Kidney (tissue), 14 donors: ENCODE results near the gene ATP2B1. TPM values are rescaled to one million over a fixed set of nuclear protein-coding genes. Genes with fewer than 3 reads are reported as not detected.

Source experiments
- DNase-seq, 5 donors: peaks; one replicate each; pipeline ENCODE4 v3.0.0-alpha.2; 2013 to 2020
- FAIRE-seq: peaks from 2 replicates; lab custom pipeline; 2012; peaks lifted over from hg19 to GRCh38; lab: Jason Lieb, UNC
- H3K27ac ChIP-seq, 2 donors: one replicate each; pipeline ENCODE4 v1.7.0; 2013; ENCODE audit warnings: low read depth in 2 of 2, low read length in 2 of 2, inconsistent platforms in 1 of 2
- H3K27me3 ChIP-seq: one replicate; pipeline ENCODE4 v1.7.1; 2013; ENCODE audit warnings: low read length, inconsistent platforms; ENCODE audit not compliant: control insufficient read depth, insufficient read depth
- H3K36me3 ChIP-seq, 3 donors: one replicate each; pipeline versions ENCODE4 v1.7.0 to v1.7.1; 2013; ENCODE audit warnings: low read length in 3 of 3, control low read depth in 1 of 3, inconsistent platforms in 1 of 3; ENCODE audit not compliant: insufficient read depth in 3 of 3, control insufficient read depth in 2 of 3
- H3K4me1 ChIP-seq, 3 donors: one replicate each; pipeline versions ENCODE4 v1.7.0 to v1.7.1; 2013; ENCODE audit warnings: low read length in 3 of 3, inconsistent platforms in 1 of 3, low read depth in 1 of 3; ENCODE audit not compliant: control insufficient read depth in 2 of 3, insufficient read depth in 2 of 3
- H3K4me3 ChIP-seq, 3 donors: one replicate each; pipeline versions ENCODE4 v1.7.0 to v1.8.1; 2013; ENCODE audit warnings: low read length in 3 of 3, control low read depth in 1 of 3, inconsistent platforms in 1 of 3
- H3K9ac ChIP-seq, 3 donors: one replicate each; pipeline versions ENCODE4 v1.7.0 to v1.7.1; 2013; ENCODE audit warnings: low read length in 3 of 3, control low read depth in 1 of 3, inconsistent platforms in 1 of 3
- H3K9me3 ChIP-seq, 3 donors: one replicate each; pipeline versions ENCODE4 v1.7.0 to v1.7.1; 2013; ENCODE audit warnings: low read length in 3 of 3, control low read depth in 1 of 3, inconsistent platforms in 1 of 3; ENCODE audit not compliant: control insufficient read depth in 2 of 3, insufficient read depth in 1 of 3
- intact Hi-C: fragments of 100-400 bp; cut with DNase I; formaldehyde crosslinking; loops from one replicate; pipeline ENCODE4 v1.11.1; 2022
- polyA plus RNA-seq: library from polyadenylated mRNA; stranded (reverse); fragments of 350-450 nt; fragmentation: Illumina TruSeq; extraction: RNeasy Lipid Tissue Mini Kit (QIAGEN cat#74804); gene quantifications from one replicate; pipeline ENCODE4 v1.2.3, GENCODE V29; 2014; ENCODE audit warnings: low read depth, low replicate concordance; ENCODE audit not compliant: insufficient read depth
- total RNA-seq: library from RNA; stranded (reverse); fragmentation: NEBNext Ultra II Directional; extraction: Animal tissue kit (Norgen Biotek cat#: 25700); gene quantifications from one replicate; pipeline ENCODE4 v1.2.1, GENCODE V29; 2021
- TF ChIP-seq, protein P1 (sequence below): IDR thresholded peaks from 3 replicates; pipeline ENCODE4 v1.5.1; 2012; ENCODE audit warnings: mild to moderate bottlenecking, moderate library complexity, borderline replicate concordance; ENCODE audit not compliant: insufficient read depth; ENCODE audit errors: extremely low read depth
- donor health status: control.
- donor health status: control.
- donor health status: control.
- donor health status: control.
- donor health status: control.
- donor health status: DM: yes; HTN: yes; CAD: no.
- donor health status: Normal renal cell carcinoma (clear cell type).

The ATP2B1 gene
- total and polyA plus RNA-seq, 2 donors from 2014 or later = 6.3 to 53.4 TPM

DNA sequence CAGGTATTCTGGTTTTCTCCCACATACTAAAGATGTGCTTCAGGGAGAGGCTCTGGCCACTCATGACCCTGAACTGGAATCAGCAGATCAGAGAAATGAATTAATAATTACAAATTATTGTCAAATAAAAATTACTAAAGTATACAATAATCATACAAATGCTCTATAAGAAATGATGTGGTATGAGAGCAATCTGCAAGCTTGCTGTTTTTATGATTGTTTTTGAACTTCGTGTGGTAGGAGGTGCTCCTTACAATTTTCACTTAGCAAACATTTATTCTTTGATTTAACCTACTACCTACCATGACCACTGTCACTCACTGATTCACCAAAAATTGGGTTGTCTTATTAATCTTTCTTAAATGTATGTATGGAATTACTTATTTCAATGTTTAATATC, 16.2 kb downstream of the ATP2B1 start:
- no peak overlapping the region for H3K9ac ChIP-seq
- DNase-seq (no peak), FAIRE-seq (no peak)
- intact Hi-C loops = no loop called here
- no peak overlapping the region for H3K27ac ChIP-seq
- H3K9me3 ChIP-seq = no peaks in the 10 kb centered on the region
- TF ChIP-seq, protein P1, sequence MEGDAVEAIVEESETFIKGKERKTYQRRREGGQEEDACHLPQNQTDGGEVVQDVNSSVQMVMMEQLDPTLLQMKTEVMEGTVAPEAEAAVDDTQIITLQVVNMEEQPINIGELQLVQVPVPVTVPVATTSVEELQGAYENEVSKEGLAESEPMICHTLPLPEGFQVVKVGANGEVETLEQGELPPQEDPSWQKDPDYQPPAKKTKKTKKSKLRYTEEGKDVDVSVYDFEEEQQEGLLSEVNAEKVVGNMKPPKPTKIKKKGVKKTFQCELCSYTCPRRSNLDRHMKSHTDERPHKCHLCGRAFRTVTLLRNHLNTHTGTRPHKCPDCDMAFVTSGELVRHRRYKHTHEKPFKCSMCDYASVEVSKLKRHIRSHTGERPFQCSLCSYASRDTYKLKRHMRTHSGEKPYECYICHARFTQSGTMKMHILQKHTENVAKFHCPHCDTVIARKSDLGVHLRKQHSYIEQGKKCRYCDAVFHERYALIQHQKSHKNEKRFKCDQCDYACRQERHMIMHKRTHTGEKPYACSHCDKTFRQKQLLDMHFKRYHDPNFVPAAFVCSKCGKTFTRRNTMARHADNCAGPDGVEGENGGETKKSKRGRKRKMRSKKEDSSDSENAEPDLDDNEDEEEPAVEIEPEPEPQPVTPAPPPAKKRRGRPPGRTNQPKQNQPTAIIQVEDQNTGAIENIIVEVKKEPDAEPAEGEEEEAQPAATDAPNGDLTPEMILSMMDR = no peak
- H3K36me3 ChIP-seq = no peaks in the 10 kb centered on the region
- no peaks in the 10 kb centered on the region for H3K27me3 ChIP-seq
- H3K4me3 ChIP-seq = no peak overlapping the region
- peaks cover 0 to 25% (median 7%) of the 10 kb centered on the region in 3 donors for H3K4me1 ChIP-seq

DNA sequence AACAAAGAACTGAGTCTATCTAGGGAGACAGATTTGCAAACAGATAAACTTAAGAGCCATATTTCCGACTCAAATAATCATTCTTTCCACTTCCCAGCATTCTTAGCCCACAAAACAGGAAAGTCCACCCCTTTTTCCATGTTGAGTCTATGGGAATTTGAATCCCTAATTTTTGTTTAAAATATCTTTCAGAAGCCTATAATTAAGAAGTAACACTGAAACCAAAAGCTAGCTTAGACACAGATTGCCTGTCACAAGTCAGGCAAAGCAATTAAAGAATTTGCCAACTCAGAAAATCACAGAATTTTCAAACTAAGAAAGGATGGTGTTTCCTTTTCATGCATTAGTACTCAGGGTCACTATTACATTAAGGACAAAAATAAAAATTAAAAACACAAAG, 17.0 kb downstream of the ATP2B1 start:
- no peak for FAIRE-seq
- Histone ChIP-seq H3K27me3 (no peaks in the 10 kb centered on the region), H3K9me3 (no peaks in the 10 kb centered on the region), H3K4me1 (peaks cover 0 to 25% (median 7%) of the 10 kb centered on the region in 3 donors), H3K36me3 (no peaks in the 10 kb centered on the region), H3K4me3 (no peak overlapping the region), H3K27ac (no peak overlapping the region), H3K9ac (no peak overlapping the region)
- intact Hi-C loops = no loop called here
- no peak for DNase-seq
- TF ChIP-seq, protein P1 = no peak

GRCh38 chr12:89690925-89691324, 17.7 kb downstream of the ATP2B1 start:
- Histone ChIP-seq H3K4me1 (peaks cover 0 to 21% (median 7%) of the 10 kb centered on the region in 3 donors), H3K27me3 (no peaks in the 10 kb centered on the region), H3K9me3 (no peaks in the 10 kb centered on the region), H3K9ac (no peak overlapping the region), H3K27ac (no peak overlapping the region), H3K36me3 (no peaks in the 10 kb centered on the region), H3K4me3 (no peak overlapping the region)
- no peak for DNase-seq
- TF ChIP-seq, protein P1 = no peak
- intact Hi-C loops = no loop called here
- FAIRE-seq = no peak

GRCh38 chr12:89689306-89689705, 19.3 kb downstream of the ATP2B1 start:
- Histone ChIP-seq H3K27ac (no peak overlapping the region), H3K9me3 (no peaks in the 10 kb centered on the region), H3K9ac (no peak overlapping the region), H3K27me3 (no peaks in the 10 kb centered on the region), H3K4me3 (no peak overlapping the region), H3K4me1 (peaks cover 0 to 18% (median 7%) of the 10 kb centered on the region in 3 donors), H3K36me3 (no peaks in the 10 kb centered on the region)
- no peak for FAIRE-seq
- intact Hi-C loops = no loop called here
- no peak for DNase-seq
- TF ChIP-seq, protein P1 = no peak
